GM12892 (cell line): ENCODE data around the gene RICTOR.
"Not testable (repeated sequence)": the region's sequence is repeated elsewhere in the genome, so short reads cannot be mapped to it uniquely, and the experiment has no call there.

Source experiments
- POLR2A ChIP-seq: IDR thresholded peaks from 2 replicates; pipeline ENCODE4 v1.6.1; 2011; ENCODE audit warnings: low read depth, low read length, control low read depth
- TAF1 ChIP-seq: IDR thresholded peaks from 2 replicates; pipeline ENCODE4 v1.6.1; 2011; ENCODE audit warnings: low read depth, mild to moderate bottlenecking, control low read depth, low read length, borderline replicate concordance

DNA sequence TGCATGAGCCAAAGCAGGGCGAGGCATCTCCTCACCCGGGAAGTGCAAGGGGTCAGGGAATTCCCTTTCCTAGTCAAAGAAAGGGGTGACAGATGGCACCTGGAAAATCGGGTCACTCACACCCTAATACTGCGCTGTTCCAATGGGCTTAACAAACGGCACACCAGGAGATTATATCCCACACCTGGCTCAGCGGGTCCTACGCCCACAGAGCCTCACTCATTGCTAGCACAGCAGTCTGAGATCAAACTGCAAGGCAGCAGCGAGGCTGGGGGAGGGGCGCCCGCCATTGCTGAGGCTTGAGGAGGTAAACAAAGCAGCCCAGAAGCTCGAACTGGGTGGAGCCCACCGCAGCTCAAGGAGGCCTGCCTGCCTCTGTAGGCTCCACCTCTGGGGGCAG is 39.7 kb downstream of the RICTOR start:
- TF ChIP-seq POLR2A, TAF1: not testable (repeated sequence)
